ENCODE data around the gene LMAN2. TPM values are rescaled to one million over a fixed set of nuclear protein-coding genes. Genes with fewer than 3 reads are reported as not detected.
A peak's percentile ranks its signal among the peaks of the same experiment; 100 is the strongest.

The LMAN2 gene
- total RNA-seq, 1 donor from 2014 or later = 103 TPM

DNA sequence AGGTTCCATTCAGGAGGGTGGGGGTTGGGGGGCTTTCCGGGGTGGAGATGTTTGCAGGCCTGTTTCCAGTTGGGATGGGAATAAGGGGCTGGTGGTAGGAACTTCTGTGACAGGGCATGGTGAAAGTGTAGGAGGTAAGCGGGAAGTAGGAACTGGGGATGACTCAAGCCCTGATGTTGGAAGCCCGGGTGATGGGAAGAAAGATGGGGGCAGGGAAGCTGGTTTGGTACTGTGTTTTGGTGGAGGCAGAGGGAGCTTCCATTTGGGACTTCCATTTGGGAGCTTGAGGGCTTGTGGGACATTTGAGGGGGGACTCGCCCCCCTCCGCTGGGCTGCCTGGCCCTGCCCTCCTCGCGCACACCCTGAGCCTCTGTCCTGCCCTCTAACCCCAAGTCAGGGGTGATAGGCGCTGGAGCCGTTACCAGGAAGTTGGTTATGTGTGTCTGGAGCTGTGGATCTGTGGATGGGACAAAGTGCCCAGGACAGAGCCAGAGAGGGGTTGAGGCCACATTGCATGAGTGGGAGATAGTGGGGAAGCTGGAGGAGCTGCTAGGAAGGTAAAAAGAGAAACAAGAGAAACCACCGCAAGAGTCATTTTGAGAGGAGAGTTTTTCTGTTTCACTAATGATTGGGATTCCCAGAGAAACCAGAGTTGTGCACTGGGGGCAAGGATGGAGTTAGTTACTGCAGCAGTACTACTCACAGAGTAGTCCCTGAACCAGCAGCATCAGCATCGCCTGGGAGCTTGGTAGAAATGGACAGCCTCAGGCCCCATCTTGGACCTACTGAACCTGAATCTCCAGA is 12.9 kb upstream of the LMAN2 start:
- Mint-ChIP-seq H3K27ac (ENCODE audit: unreplicated experiment) (no peak overlapping the region), H3K36me3 (ENCODE audit: low read depth, unreplicated experiment) (peaks cover 11% of the 10 kb centered on the region), H3K4me3 (ENCODE audit: unreplicated experiment) (no peak overlapping the region), H3K4me1 (ENCODE audit: low read depth, unreplicated experiment) (peaks cover 6% of the 10 kb centered on the region), H3K9me3 (ENCODE audit: unreplicated experiment) (peaks cover 3% of the 10 kb centered on the region), H3K27me3 (ENCODE audit: low read depth, unreplicated experiment) (peaks cover 23% of the 10 kb centered on the region)
- Histone ChIP-seq H3K4me1 (ENCODE audit: insufficient read depth, low read length) (peaks cover 20% of the 10 kb centered on the region), H3K27me3 (ENCODE audit: insufficient read depth, low read length) (peaks cover 7% of the 10 kb centered on the region), H3K9me3 (ENCODE audit: insufficient read depth, low read depth, low read length) (no peaks in the 10 kb centered on the region), H3K79me2 (ENCODE audit: insufficient read depth, low read length) (no peaks in the 10 kb centered on the region), H3K4me2 (ENCODE audit: low read length) (no peak overlapping the region), H4K20me1 (ENCODE audit: insufficient read depth, low read length) (no peaks in the 10 kb centered on the region), H3K4me3 (ENCODE audit: insufficient read depth, low read depth, low read length) (no peak overlapping the region), H3K27ac (ENCODE audit: low read depth, low read length) (no peak overlapping the region), H3K36me3 (ENCODE audit: insufficient read depth, low read length) (no peaks in the 10 kb centered on the region), H3K9ac (ENCODE audit: low read length) (no peak overlapping the region), H2AFZ (ENCODE audit: low read depth, low read length) (no peak overlapping the region)
- TF ChIP-seq, protein P1, sequence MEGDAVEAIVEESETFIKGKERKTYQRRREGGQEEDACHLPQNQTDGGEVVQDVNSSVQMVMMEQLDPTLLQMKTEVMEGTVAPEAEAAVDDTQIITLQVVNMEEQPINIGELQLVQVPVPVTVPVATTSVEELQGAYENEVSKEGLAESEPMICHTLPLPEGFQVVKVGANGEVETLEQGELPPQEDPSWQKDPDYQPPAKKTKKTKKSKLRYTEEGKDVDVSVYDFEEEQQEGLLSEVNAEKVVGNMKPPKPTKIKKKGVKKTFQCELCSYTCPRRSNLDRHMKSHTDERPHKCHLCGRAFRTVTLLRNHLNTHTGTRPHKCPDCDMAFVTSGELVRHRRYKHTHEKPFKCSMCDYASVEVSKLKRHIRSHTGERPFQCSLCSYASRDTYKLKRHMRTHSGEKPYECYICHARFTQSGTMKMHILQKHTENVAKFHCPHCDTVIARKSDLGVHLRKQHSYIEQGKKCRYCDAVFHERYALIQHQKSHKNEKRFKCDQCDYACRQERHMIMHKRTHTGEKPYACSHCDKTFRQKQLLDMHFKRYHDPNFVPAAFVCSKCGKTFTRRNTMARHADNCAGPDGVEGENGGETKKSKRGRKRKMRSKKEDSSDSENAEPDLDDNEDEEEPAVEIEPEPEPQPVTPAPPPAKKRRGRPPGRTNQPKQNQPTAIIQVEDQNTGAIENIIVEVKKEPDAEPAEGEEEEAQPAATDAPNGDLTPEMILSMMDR (IDR thresholded peaks at IDR 0.05; ENCODE audit: insufficient read depth, low read depth, low read length) = no peak
- TF ChIP-seq EZH2 (IDR thresholded peaks at IDR 0.05; ENCODE audit: insufficient read depth, low read length) = no peak
- DNase-seq (ENCODE audit: low read depth) = no peak
- no peak for FAIRE-seq

DNA sequence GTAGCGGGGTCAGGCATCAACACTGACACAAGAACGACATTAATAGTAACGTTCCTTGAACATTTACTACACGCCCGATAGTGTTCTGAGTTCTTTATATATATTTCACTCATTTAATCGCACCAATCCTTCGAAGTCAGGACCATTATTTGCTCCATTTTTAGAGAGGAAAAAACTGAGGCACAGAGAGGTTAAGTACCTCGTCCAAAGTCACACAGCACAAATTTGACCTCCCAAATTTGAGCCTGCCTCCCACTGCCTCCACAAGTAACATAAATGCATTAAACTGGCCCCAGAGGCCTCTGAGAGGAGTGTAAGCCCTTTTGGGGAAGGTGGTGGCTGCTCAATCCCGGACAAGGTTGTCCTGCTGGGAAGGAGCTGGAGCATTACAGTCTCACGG is 12.1 kb upstream of the LMAN2 start:
- H3K27me3 Mint-ChIP-seq (ENCODE audit: low read depth, unreplicated experiment) = peaks cover 27% of the 10 kb centered on the region
- no peaks in the 10 kb centered on the region for H3K79me2 ChIP-seq (ENCODE audit: insufficient read depth, low read length)

DNA sequence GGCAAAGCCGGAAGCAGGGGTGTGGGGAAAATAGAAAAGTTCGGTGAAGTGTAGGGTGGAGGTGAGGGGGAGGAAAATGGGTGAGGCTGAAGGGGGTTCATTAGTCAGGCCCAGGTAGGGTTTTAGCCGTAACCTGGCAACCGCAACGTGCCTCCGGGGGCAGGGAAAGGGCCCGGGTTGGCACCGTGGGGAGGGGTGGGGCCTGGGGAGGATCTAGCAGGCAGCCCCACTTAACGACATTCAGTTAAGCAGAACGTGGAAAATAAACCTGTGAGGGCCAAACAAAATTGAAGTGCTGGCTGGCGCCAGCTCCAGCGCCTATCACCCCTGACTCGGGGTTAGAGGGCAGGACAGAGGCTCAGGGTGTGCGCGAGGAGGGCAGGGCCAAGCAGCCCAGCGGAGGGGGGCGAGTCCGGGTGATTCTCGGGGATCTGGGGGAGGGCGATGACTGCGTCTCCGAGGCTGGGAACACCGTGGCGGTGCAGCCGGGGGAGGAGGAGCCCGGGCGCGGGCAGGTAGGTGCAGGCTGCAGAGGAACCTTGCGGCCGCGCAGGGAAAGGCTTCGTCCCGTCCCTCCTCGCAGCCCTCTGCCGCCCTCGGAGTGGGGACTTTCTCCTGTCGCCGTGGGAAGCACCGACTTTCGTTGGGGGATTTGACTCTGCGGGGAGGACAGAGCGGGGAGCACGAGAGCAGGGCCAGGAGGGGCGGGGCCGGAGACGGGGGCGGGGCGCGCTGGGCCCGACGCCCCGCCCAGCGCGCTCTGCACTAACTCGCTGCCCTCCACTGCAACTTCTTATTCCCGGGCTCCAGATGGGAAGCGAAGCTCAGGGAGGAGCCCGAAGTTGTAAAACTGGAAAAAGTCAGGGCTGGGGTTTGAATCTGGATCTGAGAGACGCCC is 11.4 kb upstream of the LMAN2 start:
- Mint-ChIP-seq H3K27ac (ENCODE audit: unreplicated experiment) (no peak overlapping the region), H3K4me3 (ENCODE audit: unreplicated experiment) (peak overlapping the region; percentile 64)
- H3K36me3 ChIP-seq (ENCODE audit: insufficient read depth, low read length) = no peaks in the 10 kb centered on the region

More for the DNA sequence above, 12.1 kb upstream of the LMAN2 start:
- H3K9me3 Mint-ChIP-seq (ENCODE audit: unreplicated experiment) = no peaks in the 10 kb centered on the region
- H3K27ac ChIP-seq (ENCODE audit: low read depth, low read length) = no peak overlapping the region
- H3K36me3 ChIP-seq (ENCODE audit: insufficient read depth, low read length) = no peaks in the 10 kb centered on the region
- peak overlapping the region; percentile 83 for H3K4me2 ChIP-seq (ENCODE audit: low read length)
- no peak overlapping the region for H3K9ac ChIP-seq (ENCODE audit: low read length)
- H3K9me3 ChIP-seq (ENCODE audit: insufficient read depth, low read depth, low read length) = no peaks in the 10 kb centered on the region
- peaks cover 4% of the 10 kb centered on the region for H3K36me3 Mint-ChIP-seq (ENCODE audit: low read depth, unreplicated experiment)
- peaks cover 20% of the 10 kb centered on the region for H3K4me1 ChIP-seq (ENCODE audit: insufficient read depth, low read length)
- peaks cover 6% of the 10 kb centered on the region for H3K4me1 Mint-ChIP-seq (ENCODE audit: low read depth, unreplicated experiment)
- peak overlapping the region; percentile 44 for H3K4me3 ChIP-seq (ENCODE audit: insufficient read depth, low read depth, low read length)
- no peak overlapping the region for H3K27ac Mint-ChIP-seq (ENCODE audit: unreplicated experiment)
- no peak overlapping the region for H2AFZ ChIP-seq (ENCODE audit: low read depth, low read length)
- no peak for TF ChIP-seq EZH2 (IDR thresholded peaks at IDR 0.05; ENCODE audit: insufficient read depth, low read length)
- DNase-seq (ENCODE audit: low read depth) (no peak), FAIRE-seq (no peak)
- H3K4me3 Mint-ChIP-seq (ENCODE audit: unreplicated experiment) = no peak overlapping the region
- H3K27me3 ChIP-seq (ENCODE audit: insufficient read depth, low read length) = peaks cover 6% of the 10 kb centered on the region
- no peaks in the 10 kb centered on the region for H4K20me1 ChIP-seq (ENCODE audit: insufficient read depth, low read length)

More for the DNA sequence above, 11.4 kb upstream of the LMAN2 start:
- Histone ChIP-seq H2AFZ (ENCODE audit: low read depth, low read length) (peak overlapping the region; percentile 90), H3K9me3 (ENCODE audit: insufficient read depth, low read depth, low read length) (no peaks in the 10 kb centered on the region), H3K4me2 (ENCODE audit: low read length) (peak overlapping the region; percentile 83), H3K4me3 (ENCODE audit: insufficient read depth, low read depth, low read length) (peak overlapping the region; percentile 44), H3K27ac (ENCODE audit: low read depth, low read length) (no peak overlapping the region), H3K4me1 (ENCODE audit: insufficient read depth, low read length) (peaks cover 23% of the 10 kb centered on the region), H3K9ac (ENCODE audit: low read length) (peak overlapping the region; percentile 14), H4K20me1 (ENCODE audit: insufficient read depth, low read length) (no peaks in the 10 kb centered on the region), H3K27me3 (ENCODE audit: insufficient read depth, low read length) (peaks cover 3% of the 10 kb centered on the region), H3K79me2 (ENCODE audit: insufficient read depth, low read length) (no peaks in the 10 kb centered on the region)
- Mint-ChIP-seq H3K27me3 (ENCODE audit: low read depth, unreplicated experiment) (peaks cover 27% of the 10 kb centered on the region), H3K9me3 (ENCODE audit: unreplicated experiment) (no peaks in the 10 kb centered on the region), H3K36me3 (ENCODE audit: low read depth, unreplicated experiment) (peaks cover 4% of the 10 kb centered on the region), H3K4me1 (ENCODE audit: low read depth, unreplicated experiment) (peaks cover 6% of the 10 kb centered on the region)
- no peak for TF ChIP-seq EZH2 (IDR thresholded peaks at IDR 0.05; ENCODE audit: insufficient read depth, low read length)
- TF ChIP-seq, protein P1 (IDR thresholded peaks at IDR 0.05; ENCODE audit: insufficient read depth, low read depth, low read length) = no peak
- FAIRE-seq (no peak), DNase-seq (ENCODE audit: low read depth) (no peak)

Data from astrocyte (in vitro differentiated cells and primary cell).